ENCODE results near the gene SPPL2C. TPM values are rescaled to one million over a fixed set of nuclear protein-coding genes. Genes with fewer than 3 reads are reported as not detected.

The SPPL2C gene
- total and polyA plus RNA-seq, 4 donors, result not detected

- H3K4me1 ChIP-seq (ENCODE audit: control insufficient read depth in 1 of 2, insufficient read depth in 2 of 2, low read length in 2 of 2), result no peaks in the 10 kb centered on the region
- intact Hi-C loops (cut with DNase I), result no loop called here
- WGBS, 2 donors, result 31 to 41% methylated on average over 4 of the region's 4 CpGs
- no peak for DNase-seq
- H3K36me3 ChIP-seq (ENCODE audit: control insufficient read depth in 1 of 2, insufficient read depth in 2 of 2, low read length in 1 of 2), result no peaks in the 10 kb centered on the region
- no peak for ATAC-seq (ENCODE audit: low FRiP score)
- H3K27ac ChIP-seq (ENCODE audit: low read depth in 1 of 2, low read length in 2 of 2), result no peak overlapping the region
- no peaks in the 10 kb centered on the region for H3K27me3 ChIP-seq (ENCODE audit: control insufficient read depth in 1 of 2, insufficient read depth in 2 of 2, low read length in 1 of 2)
- H3K4me3 ChIP-seq (ENCODE audit: low read length in 2 of 2), result no peak overlapping the region
- H3K9me3 ChIP-seq (ENCODE audit: control insufficient read depth, low read length), result no peaks in the 10 kb centered on the region
These were observed 44.9 kb downstream of the SPPL2C start for GRCh38 chr17:45889579-45889978.

GRCh38 chr17:45893725-45894021 is 49.0 kb downstream of the SPPL2C start:
- intact Hi-C loops (cut with DNase I), result loop anchor here (10.0 kb wide), 1 partner anchor 51 kb away; no protein-coding TSS in a partner anchor
- no peak overlapping the region for H3K27ac ChIP-seq (ENCODE audit: low read depth in 1 of 2, low read length in 2 of 2)

GRCh38 chr17:45894022-45894784 is 49.5 kb downstream of the SPPL2C start, which contains the start of gene MAPT:
Gene MAPT, plus strand, starts transcription at chr17:45894554. Its CDS starts 67,784 bp downstream, at chr17:45962338.
- Histone ChIP-seq H3K9me3 (ENCODE audit: control insufficient read depth, low read length) (no peaks in the 10 kb centered on the region), H3K27me3 (ENCODE audit: control insufficient read depth in 1 of 2, insufficient read depth in 2 of 2, low read length in 1 of 2) (no peaks in the 10 kb centered on the region), H3K36me3 (ENCODE audit: control insufficient read depth in 1 of 2, insufficient read depth in 2 of 2, low read length in 1 of 2) (no peaks in the 10 kb centered on the region), H3K27ac (ENCODE audit: low read depth in 1 of 2, low read length in 2 of 2) (no peak within 1 kb of the TSS), H3K4me1 (ENCODE audit: control insufficient read depth in 1 of 2, insufficient read depth in 2 of 2, low read length in 2 of 2) (no peaks in the 10 kb centered on the region), H3K4me3 (ENCODE audit: low read length in 2 of 2) (peak within 1 kb of the TSS; percentile 46 to 68)
- ATAC-seq (ENCODE audit: low FRiP score) (peak; percentile 96), DNase-seq (peak; percentile 91 to 97)
- WGBS, 2 donors, result 1% methylated on average over 69 to 97 of the region's 97 CpGs
- intact Hi-C loops (cut with DNase I), result loop anchor here (10.0 kb wide), 1 partner anchor 51 kb away; no protein-coding TSS in a partner anchor

More at GRCh38 chr17:45893725-45894021, 49.0 kb downstream of the SPPL2C start:
- Histone ChIP-seq H3K36me3 (ENCODE audit: control insufficient read depth in 1 of 2, insufficient read depth in 2 of 2, low read length in 1 of 2) (no peaks in the 10 kb centered on the region), H3K9me3 (ENCODE audit: control insufficient read depth, low read length) (no peaks in the 10 kb centered on the region), H3K4me1 (ENCODE audit: control insufficient read depth in 1 of 2, insufficient read depth in 2 of 2, low read length in 2 of 2) (no peaks in the 10 kb centered on the region), H3K27me3 (ENCODE audit: control insufficient read depth in 1 of 2, insufficient read depth in 2 of 2, low read length in 1 of 2) (no peaks in the 10 kb centered on the region), H3K4me3 (ENCODE audit: low read length in 2 of 2) (peak overlapping the region; percentile 2 to 37)
- no peak for ATAC-seq (ENCODE audit: low FRiP score)
- WGBS, 2 donors, result 30 to 35% methylated on average over 7 of the region's 7 CpGs
- DNase-seq, result no peak

GRCh38 chr17:45895304-45895968 is 50.8 kb downstream of the SPPL2C start:
- no peaks in the 10 kb centered on the region for H3K4me1 ChIP-seq (ENCODE audit: control insufficient read depth in 1 of 2, insufficient read depth in 2 of 2, low read length in 2 of 2)
- no peaks in the 10 kb centered on the region for H3K27me3 ChIP-seq (ENCODE audit: control insufficient read depth in 1 of 2, insufficient read depth in 2 of 2, low read length in 1 of 2)
- DNase-seq (peak in 1 of 2 donors; percentile 74), ATAC-seq (ENCODE audit: low FRiP score) (no peak)
- no peaks in the 10 kb centered on the region for H3K9me3 ChIP-seq (ENCODE audit: control insufficient read depth, low read length)
- intact Hi-C loops (cut with DNase I), result loop anchor here (10.0 kb wide), 1 partner anchor 49 kb away; no protein-coding TSS in a partner anchor
- peak overlapping the region in 1 of 2 donors; percentile 68 for H3K4me3 ChIP-seq (ENCODE audit: low read length in 2 of 2)
- no peak overlapping the region for H3K27ac ChIP-seq (ENCODE audit: low read depth in 1 of 2, low read length in 2 of 2)
- 1% methylated on average over 60 to 63 of the region's 63 CpGs for WGBS, 2 donors
- no peaks in the 10 kb centered on the region for H3K36me3 ChIP-seq (ENCODE audit: control insufficient read depth in 1 of 2, insufficient read depth in 2 of 2, low read length in 1 of 2)

DNA sequence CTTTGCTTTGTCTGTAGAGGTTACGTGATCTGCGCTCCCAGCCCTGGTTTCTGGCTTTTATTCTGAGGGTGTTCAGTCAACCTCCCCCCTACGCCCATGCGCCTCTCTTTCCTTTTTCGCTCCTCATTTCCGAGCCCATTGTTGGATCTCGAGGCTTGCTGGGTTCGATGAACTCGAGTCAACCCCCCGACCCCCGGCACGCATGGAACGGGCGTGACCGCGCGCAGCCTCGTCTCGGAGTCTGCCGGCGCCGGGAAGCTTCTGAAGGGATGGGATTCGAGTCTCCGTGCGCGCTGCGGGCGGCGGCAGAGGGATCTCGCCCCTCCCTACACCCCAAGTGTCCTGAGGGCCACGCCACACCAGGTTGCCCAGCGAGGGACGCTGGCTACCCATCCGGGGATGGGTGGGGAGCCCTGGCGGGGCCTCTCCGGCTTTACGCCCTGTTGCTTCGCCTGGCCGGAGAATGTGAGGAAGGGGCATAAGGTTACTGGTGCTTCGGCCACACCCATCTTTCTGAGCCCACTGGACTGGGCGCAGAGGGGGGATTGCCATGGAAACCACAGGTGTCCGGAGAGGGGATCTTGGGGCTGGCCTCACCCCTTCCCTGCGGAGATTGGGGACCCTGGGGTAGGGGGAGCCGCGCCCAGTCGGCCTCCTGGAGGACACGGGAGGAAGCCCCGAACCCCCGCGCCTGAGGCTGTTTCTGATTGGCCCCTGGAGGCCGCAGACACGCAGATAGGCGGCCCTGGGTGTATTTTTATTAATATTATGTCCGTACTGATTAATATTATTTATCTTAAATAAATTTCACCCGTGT is 51.5 kb downstream of the SPPL2C start:
- intact Hi-C loops (cut with DNase I), result loop anchor here (10.0 kb wide), 1 partner anchor 49 kb away; no protein-coding TSS in a partner anchor
- DNase-seq (peak in 1 of 2 donors; percentile 73), ATAC-seq (ENCODE audit: low FRiP score) (no peak)
- Histone ChIP-seq H3K4me1 (ENCODE audit: control insufficient read depth in 1 of 2, insufficient read depth in 2 of 2, low read length in 2 of 2) (no peaks in the 10 kb centered on the region), H3K27ac (ENCODE audit: low read depth in 1 of 2, low read length in 2 of 2) (no peak overlapping the region), H3K4me3 (ENCODE audit: low read length in 2 of 2) (peak overlapping the region in 1 of 2 donors; percentile 68), H3K27me3 (ENCODE audit: control insufficient read depth in 1 of 2, insufficient read depth in 2 of 2, low read length in 1 of 2) (no peaks in the 10 kb centered on the region), H3K9me3 (ENCODE audit: control insufficient read depth, low read length) (no peaks in the 10 kb centered on the region), H3K36me3 (ENCODE audit: control insufficient read depth in 1 of 2, insufficient read depth in 2 of 2, low read length in 1 of 2) (no peaks in the 10 kb centered on the region)
- WGBS, 2 donors, result 4 to 6% methylated on average over 52 to 55 of the region's 55 CpGs

Other genes with a start within 250 kb of the SPPL2C start
- not detected for gene CRHR1, start 60.6 kb upstream of the SPPL2C start, total RNA-seq
- gene CRHR1, start 60.6 kb upstream of the SPPL2C start, polyA plus RNA-seq, result not detected
- gene MAPT, start 49.7 kb downstream of the SPPL2C start, total RNA-seq, result 1 to 10 TPM; 1.3 to 3.9 TPM
- under 1 TPM; 0.13 to 0.51 TPM for gene MAPT, start 49.7 kb downstream of the SPPL2C start, polyA plus RNA-seq
- not detected for gene STH, start 154.4 kb downstream of the SPPL2C start, total RNA-seq
- gene STH, start 154.4 kb downstream of the SPPL2C start, polyA plus RNA-seq, result not detected

All from aorta (tissue), 5 donors.